HEK293T (cell line): ENCODE measurements around the gene WDR87.

Experiments used
- ARNT ChIP-seq: fragments of 450-650 bp; IDR thresholded peaks from 2 replicates; pipeline ENCODE4 v1.6.1; 2017; ENCODE audit warnings: mild to moderate bottlenecking
- BHLHE40 ChIP-seq: fragments of 450-650 bp; IDR thresholded peaks from 2 replicates; pipeline ENCODE4 v1.6.1; 2016; ENCODE audit warnings: mild to moderate bottlenecking, moderate library complexity, borderline replicate concordance
- FOXA1 ChIP-seq: fragments of 450-650 bp; IDR thresholded peaks from 2 replicates; pipeline ENCODE4 v1.6.1; 2016; ENCODE audit warnings: mild to moderate bottlenecking
- FOXK2 ChIP-seq: fragments of 450-650 bp; IDR thresholded peaks from 2 replicates; pipeline ENCODE4 v1.6.1; 2016; ENCODE audit warnings: mild to moderate bottlenecking
- FOXM1 ChIP-seq: fragments of 450-650 bp; IDR thresholded peaks from 2 replicates; pipeline ENCODE4 v1.6.1; 2017; ENCODE audit warnings: mild to moderate bottlenecking, borderline replicate concordance
- SUZ12 ChIP-seq: fragments of 450-650 bp; IDR thresholded peaks from 2 replicates; pipeline ENCODE4 v1.6.1; 2016; ENCODE audit warnings: mild to moderate bottlenecking

- TF ChIP-seq FOXK2 (no peak), FOXM1 (no peak), SUZ12 (no peak), BHLHE40 (no peak), FOXA1 (no peak), ARNT (no peak)
Observed at GRCh38 chr19:37902668-37903067, 3.7 kb downstream of the WDR87 start.
